ENCODE measurements around the gene SPATA17. TPM values are rescaled to one million over a fixed set of nuclear protein-coding genes. Genes with fewer than 3 reads are reported as not detected.

Gene SPATA17
- total and polyA plus RNA-seq, 2 of the 13 experiments (the other 11 are each of a cell fraction or from before 2014, with no cell fraction given), result 0.48 to 1.7 TPM

DNA sequence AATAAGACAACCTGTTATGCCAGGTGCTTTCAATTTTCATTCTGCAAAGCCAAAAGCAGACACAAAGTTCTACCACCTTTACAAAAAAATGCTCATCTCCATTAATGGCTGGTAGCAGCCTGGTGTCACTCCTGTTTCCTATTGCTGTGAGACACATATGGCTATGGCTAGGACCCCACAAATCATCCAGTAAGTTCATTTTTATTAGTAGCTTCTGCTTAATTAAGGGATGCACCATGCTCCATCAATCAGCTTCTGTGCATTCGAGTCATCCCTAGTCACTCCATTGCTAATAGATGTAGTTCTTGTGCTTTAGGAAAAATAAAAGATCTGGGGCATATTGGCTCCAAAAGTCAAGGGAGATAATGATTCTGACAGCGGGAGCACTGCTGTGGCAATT lies 257.2 kb downstream of the SPATA17 start:
- Histone ChIP-seq H3K4me1 (ENCODE audit: insufficient read depth, low read length) (no peaks in the 10 kb centered on the region), H3K9me3 (ENCODE audit: low read length) (no peaks in the 10 kb centered on the region), H3K4me2 (ENCODE audit: low read depth, low read length) (no peak overlapping the region), H3K79me2 (ENCODE audit: insufficient read depth, low read length) (no peaks in the 10 kb centered on the region), H2AFZ (ENCODE audit: low read length) (no peak overlapping the region), H3K4me3 (replicated peaks in 1 of 3; ENCODE audit: insufficient read depth in 1 of 3, low read depth in 2 of 3, low read length in 3 of 3) (no peak overlapping the region), H4K20me1 (ENCODE audit: insufficient read depth, low read length) (no peaks in the 10 kb centered on the region), H3K27ac (ENCODE audit: extremely low read length, insufficient read depth, low read length) (no peak overlapping the region), H3K9ac (ENCODE audit: insufficient read depth, low read depth, low read length) (no peak overlapping the region), H3K36me3 (replicated peaks in 1 of 2; ENCODE audit: control insufficient read depth in 1 of 2, insufficient read depth in 2 of 2, low read length in 2 of 2) (no peaks in the 10 kb centered on the region), H3K27me3 (ENCODE audit: control insufficient read depth in 1 of 2, insufficient read depth in 2 of 2, low read length in 2 of 2) (no peaks in the 10 kb centered on the region)
- in situ Hi-C loops (cut with HindIII; ENCODE audit: extremely low pct_ligation_motif_present, low pct_unique_long_range_greater_than_20kb) (no loop called here), intact Hi-C loops (cut with micrococcal nuclease; ENCODE audit: unreplicated experiment) (no loop called here)
- ChIA-PET CTCF (ENCODE audit: low intra/inter-chr PET ratio, low total read pairs) (no interaction called here), POLR2A (no interaction called here)
- WGBS (ENCODE audit: low lambda C conversion rate), result 0% methylated on average over 2 of the region's 2 CpGs
- FAIRE-seq (no peak), ATAC-seq (no peak), DNase-seq (ENCODE audit: low spot score) (no peak)
- BruUV-seq (replicated peaks), result no TSS peak
- TF ChIP-seq SOX5 (CRISPR knock-in tag; IDR thresholded peaks at IDR 0.05; ENCODE audit: borderline replicate concordance) (no peak), SUZ12 (IDR thresholded peaks at IDR 0.05; ENCODE audit: low read depth, low read length) (no peak), PAF1 (CRISPR knock-in tag; IDR thresholded peaks at IDR 0.05) (no peak), TBL1XR1 (IDR thresholded peaks at IDR 0.05; ENCODE audit: borderline replicate concordance, low read length, partially characterized antibody) (no peak), PAWR (CRISPR knock-in tag; IDR thresholded peaks at IDR 0.05; ENCODE audit: borderline replicate concordance) (no peak), EHMT2 (IDR thresholded peaks at IDR 0.05; ENCODE audit: borderline replicate concordance, low read depth, low read length) (no peak), ZNF225 (CRISPR knock-in tag; IDR thresholded peaks at IDR 0.05) (no peak), ZNF260 (CRISPR knock-in tag; IDR thresholded peaks at IDR 0.05; ENCODE audit: borderline replicate concordance, low read depth) (no peak)
- TF ChIP-seq, protein P1, sequence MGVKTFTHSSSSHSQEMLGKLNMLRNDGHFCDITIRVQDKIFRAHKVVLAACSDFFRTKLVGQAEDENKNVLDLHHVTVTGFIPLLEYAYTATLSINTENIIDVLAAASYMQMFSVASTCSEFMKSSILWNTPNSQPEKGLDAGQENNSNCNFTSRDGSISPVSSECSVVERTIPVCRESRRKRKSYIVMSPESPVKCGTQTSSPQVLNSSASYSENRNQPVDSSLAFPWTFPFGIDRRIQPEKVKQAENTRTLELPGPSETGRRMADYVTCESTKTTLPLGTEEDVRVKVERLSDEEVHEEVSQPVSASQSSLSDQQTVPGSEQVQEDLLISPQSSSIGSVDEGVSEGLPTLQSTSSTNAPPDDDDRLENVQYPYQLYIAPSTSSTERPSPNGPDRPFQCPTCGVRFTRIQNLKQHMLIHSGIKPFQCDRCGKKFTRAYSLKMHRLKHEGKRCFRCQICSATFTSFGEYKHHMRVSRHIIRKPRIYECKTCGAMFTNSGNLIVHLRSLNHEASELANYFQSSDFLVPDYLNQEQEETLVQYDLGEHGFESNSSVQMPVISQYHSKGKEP (CRISPR knock-in tag; IDR thresholded peaks at IDR 0.05), result no peak
- TF ChIP-seq, protein P2, sequence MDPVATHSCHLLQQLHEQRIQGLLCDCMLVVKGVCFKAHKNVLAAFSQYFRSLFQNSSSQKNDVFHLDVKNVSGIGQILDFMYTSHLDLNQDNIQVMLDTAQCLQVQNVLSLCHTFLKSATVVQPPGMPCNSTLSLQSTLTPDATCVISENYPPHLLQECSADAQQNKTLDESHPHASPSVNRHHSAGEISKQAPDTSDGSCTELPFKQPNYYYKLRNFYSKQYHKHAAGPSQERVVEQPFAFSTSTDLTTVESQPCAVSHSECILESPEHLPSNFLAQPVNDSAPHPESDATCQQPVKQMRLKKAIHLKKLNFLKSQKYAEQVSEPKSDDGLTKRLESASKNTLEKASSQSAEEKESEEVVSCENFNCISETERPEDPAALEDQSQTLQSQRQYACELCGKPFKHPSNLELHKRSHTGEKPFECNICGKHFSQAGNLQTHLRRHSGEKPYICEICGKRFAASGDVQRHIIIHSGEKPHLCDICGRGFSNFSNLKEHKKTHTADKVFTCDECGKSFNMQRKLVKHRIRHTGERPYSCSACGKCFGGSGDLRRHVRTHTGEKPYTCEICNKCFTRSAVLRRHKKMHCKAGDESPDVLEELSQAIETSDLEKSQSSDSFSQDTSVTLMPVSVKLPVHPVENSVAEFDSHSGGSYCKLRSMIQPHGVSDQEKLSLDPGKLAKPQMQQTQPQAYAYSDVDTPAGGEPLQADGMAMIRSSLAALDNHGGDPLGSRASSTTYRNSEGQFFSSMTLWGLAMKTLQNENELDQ (CRISPR knock-in tag; IDR thresholded peaks at IDR 0.05; ENCODE audit: borderline replicate concordance), result no peak
- TF ChIP-seq, protein P3, sequence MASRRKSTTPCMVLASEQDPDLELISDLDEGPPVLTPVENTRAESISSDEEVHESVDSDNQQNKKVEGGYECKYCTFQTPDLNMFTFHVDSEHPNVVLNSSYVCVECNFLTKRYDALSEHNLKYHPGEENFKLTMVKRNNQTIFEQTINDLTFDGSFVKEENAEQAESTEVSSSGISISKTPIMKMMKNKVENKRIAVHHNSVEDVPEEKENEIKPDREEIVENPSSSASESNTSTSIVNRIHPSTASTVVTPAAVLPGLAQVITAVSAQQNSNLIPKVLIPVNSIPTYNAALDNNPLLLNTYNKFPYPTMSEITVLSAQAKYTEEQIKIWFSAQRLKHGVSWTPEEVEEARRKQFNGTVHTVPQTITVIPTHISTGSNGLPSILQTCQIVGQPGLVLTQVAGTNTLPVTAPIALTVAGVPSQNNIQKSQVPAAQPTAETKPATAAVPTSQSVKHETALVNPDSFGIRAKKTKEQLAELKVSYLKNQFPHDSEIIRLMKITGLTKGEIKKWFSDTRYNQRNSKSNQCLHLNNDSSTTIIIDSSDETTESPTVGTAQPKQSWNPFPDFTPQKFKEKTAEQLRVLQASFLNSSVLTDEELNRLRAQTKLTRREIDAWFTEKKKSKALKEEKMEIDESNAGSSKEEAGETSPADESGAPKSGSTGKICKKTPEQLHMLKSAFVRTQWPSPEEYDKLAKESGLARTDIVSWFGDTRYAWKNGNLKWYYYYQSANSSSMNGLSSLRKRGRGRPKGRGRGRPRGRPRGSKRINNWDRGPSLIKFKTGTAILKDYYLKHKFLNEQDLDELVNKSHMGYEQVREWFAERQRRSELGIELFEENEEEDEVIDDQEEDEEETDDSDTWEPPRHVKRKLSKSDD (CRISPR knock-in tag; IDR thresholded peaks at IDR 0.05; ENCODE audit: low read depth), result no peak

Measured in HepG2 (cell line).